ENCODE results near the gene TCF3. TPM values are rescaled to one million over a fixed set of nuclear protein-coding genes. Genes with fewer than 3 reads are reported as not detected.

The TCF3 gene
- polyA plus RNA-seq, 4 donors: 43.2 to 68.9 (median 52.7) TPM

- no peak overlapping the region for H3K4me3 ChIP-seq (ENCODE audit: low read depth in 1 of 3, low read length in 3 of 3)
- no peak for DNase-seq
- no peaks in the 10 kb centered on the region for H3K4me1 ChIP-seq (ENCODE audit: control insufficient read depth in 3 of 3, insufficient read depth in 2 of 3, low read depth in 1 of 3, low read length in 2 of 3)
- no peak overlapping the region for H3K27ac ChIP-seq (ENCODE audit: low read depth in 1 of 3, low read length in 2 of 3)
- no peaks in the 10 kb centered on the region for H3K27me3 ChIP-seq (ENCODE audit: control insufficient read depth in 3 of 3, insufficient read depth in 3 of 3, low read length in 3 of 3)
- peaks cover 6 to 94% (median 8%) of the 10 kb centered on the region in 3 donors for H3K36me3 ChIP-seq (ENCODE audit: control insufficient read depth in 3 of 3, insufficient read depth in 2 of 3, low read depth in 1 of 3, low read length in 3 of 3)
- 95 to 99% (median 96%) methylated on average over 19 to 20 of the region's 20 CpGs for WGBS, 3 donors
- FAIRE-seq: no peak
- H3K9me3 ChIP-seq (ENCODE audit: control insufficient read depth in 2 of 2, insufficient read depth in 1 of 2, low read depth in 1 of 2, low read length in 1 of 2): no peaks in the 10 kb centered on the region
Measured at GRCh38 chr19:1579222-1579621, 73.2 kb downstream of the TCF3 start.

- DNase-seq: no peak
- no peaks in the 10 kb centered on the region for H3K4me1 ChIP-seq (ENCODE audit: control insufficient read depth in 3 of 3, insufficient read depth in 2 of 3, low read depth in 1 of 3, low read length in 2 of 3)
- H3K27ac ChIP-seq (ENCODE audit: low read depth in 1 of 3, low read length in 2 of 3): no peak overlapping the region
- no peak overlapping the region for H3K4me3 ChIP-seq (ENCODE audit: low read depth in 1 of 3, low read length in 3 of 3)
- no peaks in the 10 kb centered on the region for H3K27me3 ChIP-seq (ENCODE audit: control insufficient read depth in 3 of 3, insufficient read depth in 3 of 3, low read length in 3 of 3)
- H3K9me3 ChIP-seq (ENCODE audit: control insufficient read depth in 2 of 2, insufficient read depth in 1 of 2, low read depth in 1 of 2, low read length in 1 of 2): no peaks in the 10 kb centered on the region
- 85 to 90% (median 88%) methylated on average over 48 to 49 of the region's 49 CpGs for WGBS, 3 donors
- FAIRE-seq: no peak
- peaks cover 6 to 82% (median 6%) of the 10 kb centered on the region in 3 donors for H3K36me3 ChIP-seq (ENCODE audit: control insufficient read depth in 3 of 3, insufficient read depth in 2 of 3, low read depth in 1 of 3, low read length in 3 of 3)
Measured at GRCh38 chr19:1577929-1578618, 74.3 kb downstream of the TCF3 start.

GRCh38 chr19:1577090-1577928, 75.1 kb downstream of the TCF3 start:
- no peaks in the 10 kb centered on the region for H3K9me3 ChIP-seq (ENCODE audit: control insufficient read depth in 2 of 2, insufficient read depth in 1 of 2, low read depth in 1 of 2, low read length in 1 of 2)
- H3K4me1 ChIP-seq (ENCODE audit: control insufficient read depth in 3 of 3, insufficient read depth in 2 of 3, low read depth in 1 of 3, low read length in 2 of 3): no peaks in the 10 kb centered on the region
- no peak overlapping the region for H3K4me3 ChIP-seq (ENCODE audit: low read depth in 1 of 3, low read length in 3 of 3)
- no peak for FAIRE-seq
- DNase-seq: peak in 1 of 2 donors; percentile 47
- H3K27ac ChIP-seq (ENCODE audit: low read depth in 1 of 3, low read length in 2 of 3): no peak overlapping the region
- H3K27me3 ChIP-seq (ENCODE audit: control insufficient read depth in 3 of 3, insufficient read depth in 3 of 3, low read length in 3 of 3): no peaks in the 10 kb centered on the region
- 72 to 80% (median 75%) methylated on average over 37 to 41 of the region's 41 CpGs for WGBS, 3 donors
- H3K36me3 ChIP-seq (ENCODE audit: control insufficient read depth in 3 of 3, insufficient read depth in 2 of 3, low read depth in 1 of 3, low read length in 3 of 3): peaks cover 6 to 75% (median 6%) of the 10 kb centered on the region in 3 donors

GRCh38 chr19:1576242-1577089, 75.9 kb downstream of the TCF3 start:
- H3K27me3 ChIP-seq (ENCODE audit: control insufficient read depth in 3 of 3, insufficient read depth in 3 of 3, low read length in 3 of 3): no peaks in the 10 kb centered on the region
- no peak for DNase-seq
- H3K4me1 ChIP-seq (ENCODE audit: control insufficient read depth in 3 of 3, insufficient read depth in 2 of 3, low read depth in 1 of 3, low read length in 2 of 3): no peaks in the 10 kb centered on the region
- no peaks in the 10 kb centered on the region for H3K9me3 ChIP-seq (ENCODE audit: control insufficient read depth in 2 of 2, insufficient read depth in 1 of 2, low read depth in 1 of 2, low read length in 1 of 2)
- FAIRE-seq: no peak
- no peak overlapping the region for H3K27ac ChIP-seq (ENCODE audit: low read depth in 1 of 3, low read length in 2 of 3)
- WGBS, 3 donors: 87 to 92% (median 92%) methylated on average over 26 to 30 of the region's 30 CpGs
- no peak overlapping the region for H3K4me3 ChIP-seq (ENCODE audit: low read depth in 1 of 3, low read length in 3 of 3)
- H3K36me3 ChIP-seq (ENCODE audit: control insufficient read depth in 3 of 3, insufficient read depth in 2 of 3, low read depth in 1 of 3, low read length in 3 of 3): peaks cover 3 to 66% (median 6%) of the 10 kb centered on the region in 3 donors

DNA sequence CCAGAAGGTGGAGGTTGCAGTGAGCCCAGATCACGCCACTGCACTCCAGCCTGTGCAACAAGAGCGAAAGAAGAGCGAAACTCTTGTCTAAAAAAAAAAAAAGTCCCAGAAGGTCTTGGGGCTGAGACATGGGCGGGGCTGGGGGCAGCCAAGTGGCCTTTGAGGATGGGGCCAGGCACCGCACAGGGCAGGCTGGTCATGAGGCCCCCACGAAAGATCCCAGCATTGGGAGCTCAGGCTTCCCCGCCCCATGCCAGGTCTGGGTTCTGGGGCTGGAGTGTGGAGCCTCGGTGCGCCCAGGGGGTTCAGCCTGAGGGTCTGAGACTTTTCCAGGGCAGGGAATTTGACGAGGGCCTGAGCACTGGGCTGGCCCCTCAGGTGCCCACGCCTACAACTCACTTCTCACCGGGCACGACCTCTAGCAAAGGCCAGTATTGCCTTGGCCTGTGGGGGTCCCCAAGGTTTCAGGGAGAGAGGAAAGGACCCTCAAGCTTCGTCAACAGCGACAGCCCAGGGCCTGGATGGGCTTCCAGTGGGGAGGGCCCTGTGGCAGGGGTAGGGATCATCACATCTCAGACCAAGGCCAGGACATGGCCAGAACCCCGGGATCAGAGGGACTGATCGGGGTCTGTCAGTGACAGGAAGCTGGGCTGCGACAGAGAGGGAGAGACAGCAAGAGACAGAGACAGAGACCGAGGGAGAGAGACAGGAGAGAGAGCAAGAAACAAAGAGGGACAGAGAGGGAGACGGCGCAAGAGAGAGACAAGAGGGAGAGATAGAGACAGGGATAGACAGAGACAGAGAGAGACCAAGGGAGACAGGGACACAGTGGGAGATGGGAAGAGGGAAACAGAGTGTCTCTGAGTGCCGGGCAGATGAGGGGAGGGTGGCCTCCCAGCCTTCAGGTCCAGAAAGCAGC, 76.8 kb downstream of the TCF3 start:
- FAIRE-seq: no peak

DNA sequence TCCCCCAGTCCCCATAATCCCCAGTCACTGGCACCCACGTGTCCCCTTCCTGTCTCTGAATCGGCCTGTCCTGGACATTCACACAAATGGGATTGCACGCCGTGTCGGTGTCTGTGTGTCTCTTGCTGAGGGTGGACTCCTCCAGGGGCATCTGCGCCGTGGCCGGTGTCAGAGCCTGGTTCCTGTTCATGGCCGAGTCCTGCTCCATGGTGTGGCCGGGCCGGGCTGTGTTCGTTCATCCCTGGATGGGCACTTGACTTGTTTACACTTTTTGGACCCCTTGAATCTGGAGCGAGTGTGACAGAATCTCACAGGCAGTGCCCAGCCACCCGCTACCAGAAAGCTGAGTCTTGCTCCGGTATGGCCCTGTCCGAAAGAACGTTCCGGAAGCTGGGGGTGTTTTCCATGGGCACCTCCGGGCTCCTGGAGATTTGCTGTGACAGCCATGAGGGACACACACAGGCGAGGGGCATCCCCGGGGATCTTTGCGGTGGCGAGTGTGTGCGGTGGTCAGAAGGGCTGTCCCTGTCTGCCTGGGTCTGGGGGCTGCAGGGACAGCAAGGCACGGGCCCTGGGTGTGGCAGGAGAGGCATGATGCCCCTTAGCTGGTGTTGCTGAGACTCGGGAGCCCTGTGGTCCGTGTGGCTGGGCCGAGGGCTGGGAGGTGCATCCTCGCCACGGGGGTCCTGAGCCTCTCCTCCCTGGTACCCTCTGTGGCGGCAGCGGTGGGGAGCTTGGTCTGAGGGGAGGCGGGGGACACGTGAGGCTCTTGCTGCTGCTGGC, 77.9 kb downstream of the TCF3 start:
- Histone ChIP-seq H3K36me3 (ENCODE audit: control insufficient read depth in 3 of 3, insufficient read depth in 2 of 3, low read depth in 1 of 3, low read length in 3 of 3) (peaks cover 3 to 47% (median 6%) of the 10 kb centered on the region in 3 donors), H3K4me1 (ENCODE audit: control insufficient read depth in 3 of 3, insufficient read depth in 2 of 3, low read depth in 1 of 3, low read length in 2 of 3) (no peaks in the 10 kb centered on the region), H3K4me3 (ENCODE audit: low read depth in 1 of 3, low read length in 3 of 3) (no peak overlapping the region), H3K9me3 (ENCODE audit: control insufficient read depth in 2 of 2, insufficient read depth in 1 of 2, low read depth in 1 of 2, low read length in 1 of 2) (no peaks in the 10 kb centered on the region), H3K27ac (ENCODE audit: low read depth in 1 of 3, low read length in 2 of 3) (no peak overlapping the region), H3K27me3 (ENCODE audit: control insufficient read depth in 3 of 3, insufficient read depth in 3 of 3, low read length in 3 of 3) (peaks cover 0 to 1% (median 0%) of the 10 kb centered on the region in 3 donors)
- no peak for FAIRE-seq
- no peak for DNase-seq
- 86 to 88% (median 87%) methylated on average over 32 to 34 of the region's 34 CpGs for WGBS, 3 donors

More for the DNA sequence above, 76.8 kb downstream of the TCF3 start:
- Histone ChIP-seq H3K27ac (ENCODE audit: low read depth in 1 of 3, low read length in 2 of 3) (no peak overlapping the region), H3K4me1 (ENCODE audit: control insufficient read depth in 3 of 3, insufficient read depth in 2 of 3, low read depth in 1 of 3, low read length in 2 of 3) (no peaks in the 10 kb centered on the region), H3K9me3 (ENCODE audit: control insufficient read depth in 2 of 2, insufficient read depth in 1 of 2, low read depth in 1 of 2, low read length in 1 of 2) (no peaks in the 10 kb centered on the region), H3K4me3 (ENCODE audit: low read depth in 1 of 3, low read length in 3 of 3) (no peak overlapping the region), H3K27me3 (ENCODE audit: control insufficient read depth in 3 of 3, insufficient read depth in 3 of 3, low read length in 3 of 3) (no peaks in the 10 kb centered on the region), H3K36me3 (ENCODE audit: control insufficient read depth in 3 of 3, insufficient read depth in 2 of 3, low read depth in 1 of 3, low read length in 3 of 3) (peaks cover 3 to 57% (median 6%) of the 10 kb centered on the region in 3 donors)
- 86% methylated on average over 22 of the region's 22 CpGs for WGBS, 3 donors
- no peak for DNase-seq

DNA sequence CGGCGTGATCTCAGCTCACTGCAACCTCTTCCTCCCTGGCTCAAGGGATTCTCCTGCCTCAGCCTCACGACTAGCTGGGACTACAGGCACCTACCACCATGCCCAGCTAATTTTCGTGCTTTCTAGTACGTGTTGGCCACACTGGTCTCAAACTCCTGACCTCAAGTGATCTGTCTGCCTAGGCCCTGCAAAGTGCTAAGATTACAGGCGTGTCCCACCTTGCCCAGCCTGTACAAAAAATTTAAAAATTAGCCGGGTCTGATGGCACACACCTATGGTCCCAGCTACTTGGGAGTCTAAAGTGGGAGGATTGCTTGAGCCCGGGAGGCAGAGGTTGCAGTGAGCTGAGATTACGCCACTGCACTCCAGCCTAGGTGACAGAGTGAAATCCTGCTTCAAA, 79.6 kb downstream of the TCF3 start:
- Histone ChIP-seq H3K9me3 (ENCODE audit: control insufficient read depth in 2 of 2, insufficient read depth in 1 of 2, low read depth in 1 of 2, low read length in 1 of 2) (peaks cover 0 to 5% of the 10 kb centered on the region in 2 donors), H3K4me1 (ENCODE audit: control insufficient read depth in 3 of 3, insufficient read depth in 2 of 3, low read depth in 1 of 3, low read length in 2 of 3) (peaks cover 0 to 3% (median 0%) of the 10 kb centered on the region in 3 donors), H3K27me3 (ENCODE audit: control insufficient read depth in 3 of 3, insufficient read depth in 3 of 3, low read length in 3 of 3) (peaks cover 0 to 10% (median 0%) of the 10 kb centered on the region in 3 donors), H3K27ac (ENCODE audit: low read depth in 1 of 3, low read length in 2 of 3) (no peak overlapping the region), H3K36me3 (ENCODE audit: control insufficient read depth in 3 of 3, insufficient read depth in 2 of 3, low read depth in 1 of 3, low read length in 3 of 3) (peaks cover 3 to 30% (median 6%) of the 10 kb centered on the region in 3 donors), H3K4me3 (ENCODE audit: low read depth in 1 of 3, low read length in 3 of 3) (no peak overlapping the region)
- no peak for DNase-seq
- 68 to 82% (median 75%) methylated on average over 9 of the region's 9 CpGs for WGBS, 3 donors
- FAIRE-seq: no peak

Data from small intestine (tissue), 7 donors.